ENCODE data around the gene KCNJ5. TPM values are rescaled to one million over a fixed set of nuclear protein-coding genes. Genes with fewer than 3 reads are reported as not detected.

Gene KCNJ5
- total RNA-seq, 3 donors from 2014 or later = 0.98 to 8.8 (median 2.8) TPM

DNA sequence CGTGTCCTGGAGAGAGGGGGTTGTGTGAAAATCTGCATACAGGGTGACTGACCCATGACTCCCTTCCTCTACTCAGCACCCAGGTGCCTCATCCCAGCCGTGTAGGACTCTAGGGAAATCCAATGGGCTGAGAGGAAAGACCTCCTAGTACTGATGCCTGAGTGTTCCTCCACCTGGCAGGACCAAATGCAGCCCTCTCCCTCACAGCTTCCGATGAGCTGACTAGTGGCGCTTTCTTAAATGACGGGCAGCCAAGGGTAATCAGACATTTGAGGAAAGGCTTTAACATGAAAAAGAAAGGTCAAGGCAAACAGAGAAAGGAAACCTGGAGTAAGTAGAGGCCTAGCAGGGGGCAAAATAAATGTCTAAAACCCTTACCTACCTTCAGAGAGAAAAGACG lies 19.1 kb upstream of the KCNJ5 start:
- Histone ChIP-seq H3K9me3 (no peaks in the 10 kb centered on the region), H3K4me1 (no peaks in the 10 kb centered on the region), H3K4me3 (no peak overlapping the region), H3K27ac (no peak overlapping the region), H3K36me3 (no peaks in the 10 kb centered on the region), H3K27me3 (peaks cover 0 to 3% of the 10 kb centered on the region in 2 donors)
- DNase-seq (ENCODE audit: low spot score in 2 of 2) = no peak
- TF ChIP-seq, protein P1, sequence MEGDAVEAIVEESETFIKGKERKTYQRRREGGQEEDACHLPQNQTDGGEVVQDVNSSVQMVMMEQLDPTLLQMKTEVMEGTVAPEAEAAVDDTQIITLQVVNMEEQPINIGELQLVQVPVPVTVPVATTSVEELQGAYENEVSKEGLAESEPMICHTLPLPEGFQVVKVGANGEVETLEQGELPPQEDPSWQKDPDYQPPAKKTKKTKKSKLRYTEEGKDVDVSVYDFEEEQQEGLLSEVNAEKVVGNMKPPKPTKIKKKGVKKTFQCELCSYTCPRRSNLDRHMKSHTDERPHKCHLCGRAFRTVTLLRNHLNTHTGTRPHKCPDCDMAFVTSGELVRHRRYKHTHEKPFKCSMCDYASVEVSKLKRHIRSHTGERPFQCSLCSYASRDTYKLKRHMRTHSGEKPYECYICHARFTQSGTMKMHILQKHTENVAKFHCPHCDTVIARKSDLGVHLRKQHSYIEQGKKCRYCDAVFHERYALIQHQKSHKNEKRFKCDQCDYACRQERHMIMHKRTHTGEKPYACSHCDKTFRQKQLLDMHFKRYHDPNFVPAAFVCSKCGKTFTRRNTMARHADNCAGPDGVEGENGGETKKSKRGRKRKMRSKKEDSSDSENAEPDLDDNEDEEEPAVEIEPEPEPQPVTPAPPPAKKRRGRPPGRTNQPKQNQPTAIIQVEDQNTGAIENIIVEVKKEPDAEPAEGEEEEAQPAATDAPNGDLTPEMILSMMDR (IDR thresholded peaks at IDR 0.05) = no peak
- TF ChIP-seq POLR2AphosphoS5 (IDR thresholded peaks at IDR 0.05) = no peak
- intact Hi-C loops (cut with DNase I; ENCODE audit: low total_unique reads) = no loop called here

DNA sequence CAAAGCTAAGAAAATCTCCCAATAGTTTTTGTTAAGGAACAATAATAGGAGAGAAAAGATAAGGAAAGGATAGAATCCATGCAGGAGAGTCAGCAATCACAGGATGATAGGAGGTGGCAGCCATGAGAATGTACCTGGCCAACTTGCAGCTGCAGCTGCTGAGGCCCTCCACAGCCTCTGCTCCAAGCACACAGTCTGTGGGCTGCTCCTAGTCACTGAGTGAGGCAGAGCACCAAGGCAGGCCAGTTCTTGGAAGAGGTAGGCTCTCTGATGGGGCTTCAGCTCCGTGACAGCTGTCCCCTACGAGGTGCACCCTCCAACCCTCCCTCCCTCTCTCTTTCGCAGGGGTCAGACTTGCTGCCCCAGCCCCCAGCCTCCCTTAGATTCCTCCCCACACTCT lies 18.6 kb upstream of the KCNJ5 start:
- intact Hi-C loops (cut with DNase I; ENCODE audit: low total_unique reads) = no loop called here
- H3K27me3 ChIP-seq = peaks cover 0 to 3% of the 10 kb centered on the region in 2 donors
- TF ChIP-seq, protein P1 (IDR thresholded peaks at IDR 0.05) = no peak
- TF ChIP-seq POLR2AphosphoS5 (IDR thresholded peaks at IDR 0.05) (no peak), POLR2A (IDR thresholded peaks at IDR 0.05) (no peak)
- no peaks in the 10 kb centered on the region for H3K9me3 ChIP-seq
- H3K36me3 ChIP-seq = no peaks in the 10 kb centered on the region
- no peaks in the 10 kb centered on the region for H3K4me1 ChIP-seq
- H3K4me3 ChIP-seq = no peak overlapping the region
- no peak for DNase-seq (ENCODE audit: low spot score in 2 of 2)
- no peak overlapping the region for H3K27ac ChIP-seq

DNA sequence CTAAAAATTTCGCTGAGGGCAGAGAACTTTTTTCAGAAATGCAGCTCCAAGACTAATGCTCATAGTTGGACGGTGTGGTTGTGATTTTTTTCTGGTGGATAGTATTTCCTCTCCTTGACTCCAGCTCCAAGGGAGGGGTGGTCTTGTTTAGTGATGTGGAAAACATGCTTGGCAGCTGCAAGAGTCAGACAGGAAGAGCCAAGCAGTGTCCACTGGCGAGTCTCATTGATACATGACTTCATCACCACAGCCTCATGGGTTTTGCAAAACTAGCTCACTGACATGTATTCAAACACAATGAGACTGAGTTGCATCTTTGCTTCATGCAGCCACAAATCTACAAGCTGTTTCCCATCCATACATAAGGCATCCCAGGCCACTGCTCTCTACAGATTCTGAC lies 16.7 kb upstream of the KCNJ5 start:
- Histone ChIP-seq H3K36me3 (no peaks in the 10 kb centered on the region), H3K4me1 (no peaks in the 10 kb centered on the region), H3K9me3 (no peaks in the 10 kb centered on the region), H3K4me3 (no peak overlapping the region), H3K27me3 (peaks cover 0 to 3% of the 10 kb centered on the region in 2 donors), H3K27ac (no peak overlapping the region)
- no peak for DNase-seq (ENCODE audit: low spot score in 2 of 2)
- TF ChIP-seq POLR2A (IDR thresholded peaks at IDR 0.05) = no peak
- TF ChIP-seq, protein P1 (IDR thresholded peaks at IDR 0.05) = no peak
- TF ChIP-seq POLR2AphosphoS5 (IDR thresholded peaks at IDR 0.05) = no peak
- intact Hi-C loops (cut with DNase I; ENCODE audit: low total_unique reads) = no loop called here

DNA sequence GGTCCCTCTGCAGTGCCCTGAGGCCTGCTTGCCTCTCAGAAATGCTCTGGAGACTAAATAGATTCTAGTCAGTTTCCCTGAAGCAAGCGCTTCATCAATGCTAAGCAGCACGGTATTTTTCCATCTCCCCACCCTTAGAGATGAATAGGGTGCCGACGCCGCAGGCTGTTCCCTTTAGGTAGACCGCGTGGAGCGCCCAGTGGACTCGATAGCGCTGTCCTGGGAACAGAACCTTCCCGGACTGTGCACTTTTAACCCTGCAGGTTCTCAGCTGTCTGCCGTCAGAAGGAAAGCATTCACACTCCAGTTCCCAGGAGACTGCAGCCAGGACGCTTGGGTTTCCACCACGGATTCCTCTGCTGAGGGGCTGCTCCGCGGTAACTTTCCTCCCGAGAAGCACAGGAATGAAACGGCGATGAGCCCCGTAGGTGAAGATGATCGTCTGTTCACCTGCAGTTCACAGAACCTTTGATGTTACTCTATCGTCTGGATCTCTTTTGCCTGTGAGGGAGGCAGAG lies 15.0 kb upstream of the KCNJ5 start:
- H3K27me3 ChIP-seq = peaks cover 0 to 3% of the 10 kb centered on the region in 2 donors
- H3K4me1 ChIP-seq = no peaks in the 10 kb centered on the region
- no peak for DNase-seq (ENCODE audit: low spot score in 2 of 2)
- H3K27ac ChIP-seq = no peak overlapping the region
- no peak overlapping the region for H3K4me3 ChIP-seq
- no peak for TF ChIP-seq POLR2A (IDR thresholded peaks at IDR 0.05)
- no peaks in the 10 kb centered on the region for H3K36me3 ChIP-seq
- no peaks in the 10 kb centered on the region for H3K9me3 ChIP-seq
- intact Hi-C loops (cut with DNase I; ENCODE audit: low total_unique reads) = no loop called here

DNA sequence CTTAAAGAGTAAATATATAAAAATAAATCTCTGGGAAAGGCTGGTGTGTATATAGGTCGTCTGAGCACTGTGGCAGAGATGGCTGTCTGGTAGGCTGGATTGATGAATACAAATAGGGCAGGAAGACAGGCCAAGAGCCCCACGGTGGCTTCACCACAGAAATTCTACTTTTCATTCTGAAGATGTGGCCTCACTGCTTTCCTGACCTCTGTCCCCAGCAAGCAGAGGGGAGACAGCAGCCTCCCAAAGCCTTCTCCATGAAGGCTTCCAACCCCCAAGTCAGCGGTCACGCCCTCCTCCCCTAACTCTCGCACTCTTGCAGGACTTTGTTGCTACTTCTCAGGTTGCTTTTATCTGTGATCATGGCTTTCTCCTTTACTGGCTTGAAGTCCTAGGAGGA lies 13.4 kb upstream of the KCNJ5 start:
- Histone ChIP-seq H3K4me1 (no peaks in the 10 kb centered on the region), H3K4me3 (no peak overlapping the region), H3K27me3 (peaks cover 0 to 3% of the 10 kb centered on the region in 2 donors), H3K9me3 (no peaks in the 10 kb centered on the region), H3K36me3 (no peaks in the 10 kb centered on the region), H3K27ac (no peak overlapping the region)
- no peak for DNase-seq (ENCODE audit: low spot score in 2 of 2)
- intact Hi-C loops (cut with DNase I; ENCODE audit: low total_unique reads) = no loop called here
- no peak for TF ChIP-seq POLR2A (IDR thresholded peaks at IDR 0.05)
- TF ChIP-seq POLR2AphosphoS5 (IDR thresholded peaks at IDR 0.05) = no peak
- TF ChIP-seq, protein P1 (IDR thresholded peaks at IDR 0.05) = no peak

DNA sequence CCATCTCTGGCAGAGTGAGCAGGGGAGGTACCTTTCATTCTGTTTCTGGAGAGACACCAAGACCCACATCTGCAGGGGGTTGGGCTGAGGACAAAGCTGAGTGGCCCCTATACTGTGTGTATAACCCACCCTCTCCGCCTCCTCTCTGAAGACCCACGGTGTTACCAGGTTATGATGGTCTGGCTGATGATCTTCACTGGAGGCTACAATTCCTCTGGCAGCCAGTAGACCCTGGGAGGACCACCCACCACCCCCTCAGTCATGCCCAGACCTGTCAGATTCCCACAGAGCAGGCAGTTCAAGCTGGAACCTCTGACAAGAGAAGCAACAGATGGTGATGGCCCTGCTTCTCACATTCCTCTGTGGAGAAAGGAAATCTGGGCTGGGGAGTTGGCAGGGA lies 12.7 kb upstream of the KCNJ5 start:
- Histone ChIP-seq H3K4me3 (no peak overlapping the region), H3K36me3 (no peaks in the 10 kb centered on the region), H3K9me3 (no peaks in the 10 kb centered on the region), H3K4me1 (no peaks in the 10 kb centered on the region), H3K27me3 (peaks cover 0 to 3% of the 10 kb centered on the region in 2 donors), H3K27ac (no peak overlapping the region)
- intact Hi-C loops (cut with DNase I; ENCODE audit: low total_unique reads) = no loop called here
- DNase-seq (ENCODE audit: low spot score in 2 of 2) = no peak
- TF ChIP-seq, protein P1 (IDR thresholded peaks at IDR 0.05) = no peak
- TF ChIP-seq POLR2AphosphoS5 (IDR thresholded peaks at IDR 0.05) = no peak
- no peak for TF ChIP-seq POLR2A (IDR thresholded peaks at IDR 0.05)

Measured in breast epithelium (tissue), 4 donors.